Measurements from ENCODE around the gene GBGT1. TPM values are rescaled to one million over a fixed set of nuclear protein-coding genes. Genes with fewer than 3 reads are reported as not detected.

Gene GBGT1
- total and polyA plus RNA-seq, 3 donors from 2014 or later = 4.0 to 11.2 (median 5.6) TPM

DNA sequence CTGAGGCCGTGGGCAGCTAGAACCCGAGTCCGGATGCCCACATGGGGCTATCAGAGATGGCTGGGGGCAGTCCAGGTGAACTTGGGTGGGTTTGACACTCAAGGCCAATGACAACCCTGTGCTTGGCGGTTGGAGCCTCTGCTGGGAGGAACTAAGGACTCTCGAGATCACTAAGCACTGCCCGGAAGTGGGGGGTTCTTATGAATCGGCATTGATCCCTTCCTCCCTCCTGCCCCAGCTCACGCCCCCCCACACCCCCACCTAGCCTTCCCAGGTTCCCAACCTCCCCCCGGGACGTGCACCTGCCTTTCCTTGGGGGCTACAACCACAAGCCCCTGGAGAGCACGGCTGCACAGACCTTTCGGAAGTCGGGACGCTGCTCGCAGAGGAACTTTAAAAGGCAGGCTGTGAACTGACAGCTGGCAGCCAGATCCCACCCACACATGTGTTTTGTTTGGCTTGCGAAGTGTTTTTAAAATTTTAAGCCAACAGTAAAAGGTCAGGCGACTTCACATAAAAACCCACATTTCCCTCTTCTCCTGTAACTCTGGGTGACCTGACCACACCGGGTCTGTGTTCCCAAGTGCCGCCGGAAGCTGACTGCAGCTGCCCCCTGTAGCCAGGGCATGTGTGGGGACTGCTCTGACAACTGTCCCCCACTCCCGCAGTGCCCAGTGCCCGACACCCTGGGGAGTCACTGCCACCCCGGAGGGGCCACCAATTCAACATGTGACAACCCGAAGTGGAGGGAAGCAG lies 37.6 kb downstream of the GBGT1 start:
- peaks cover 24% of the 10 kb centered on the region for H3K4me1 ChIP-seq
- H3K27me3 ChIP-seq = no peaks in the 10 kb centered on the region
- H3K36me3 ChIP-seq (ENCODE audit: low read depth, missing control alignments) = no peaks in the 10 kb centered on the region
- no peak overlapping the region for H3K27ac ChIP-seq
- WGBS, 2 donors = 44 to 47% methylated on average over 14 to 24 of the region's 24 CpGs
- no peaks in the 10 kb centered on the region for H3K9me3 ChIP-seq
- intact Hi-C loops (cut with DNase I; ENCODE audit: low total_unique reads) = no loop called here
- TF ChIP-seq, protein P1, sequence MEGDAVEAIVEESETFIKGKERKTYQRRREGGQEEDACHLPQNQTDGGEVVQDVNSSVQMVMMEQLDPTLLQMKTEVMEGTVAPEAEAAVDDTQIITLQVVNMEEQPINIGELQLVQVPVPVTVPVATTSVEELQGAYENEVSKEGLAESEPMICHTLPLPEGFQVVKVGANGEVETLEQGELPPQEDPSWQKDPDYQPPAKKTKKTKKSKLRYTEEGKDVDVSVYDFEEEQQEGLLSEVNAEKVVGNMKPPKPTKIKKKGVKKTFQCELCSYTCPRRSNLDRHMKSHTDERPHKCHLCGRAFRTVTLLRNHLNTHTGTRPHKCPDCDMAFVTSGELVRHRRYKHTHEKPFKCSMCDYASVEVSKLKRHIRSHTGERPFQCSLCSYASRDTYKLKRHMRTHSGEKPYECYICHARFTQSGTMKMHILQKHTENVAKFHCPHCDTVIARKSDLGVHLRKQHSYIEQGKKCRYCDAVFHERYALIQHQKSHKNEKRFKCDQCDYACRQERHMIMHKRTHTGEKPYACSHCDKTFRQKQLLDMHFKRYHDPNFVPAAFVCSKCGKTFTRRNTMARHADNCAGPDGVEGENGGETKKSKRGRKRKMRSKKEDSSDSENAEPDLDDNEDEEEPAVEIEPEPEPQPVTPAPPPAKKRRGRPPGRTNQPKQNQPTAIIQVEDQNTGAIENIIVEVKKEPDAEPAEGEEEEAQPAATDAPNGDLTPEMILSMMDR (IDR thresholded peaks at IDR 0.05) = no peak
- TF ChIP-seq POLR2A (IDR thresholded peaks at IDR 0.05) = no peak
- H3K4me3 ChIP-seq = no peak overlapping the region
- DNase-seq = no peak

- H3K4me3 ChIP-seq = no peak overlapping the region
- no peak overlapping the region for H3K27ac ChIP-seq
- no peaks in the 10 kb centered on the region for H3K9me3 ChIP-seq
- peaks cover 28% of the 10 kb centered on the region for H3K4me1 ChIP-seq
- intact Hi-C loops (cut with DNase I; ENCODE audit: low total_unique reads) = no loop called here
- DNase-seq = no peak
- no peak for TF ChIP-seq POLR2A (IDR thresholded peaks at IDR 0.05)
- TF ChIP-seq, protein P1 (IDR thresholded peaks at IDR 0.05) = no peak
- WGBS, 2 donors = 91 to 98% methylated on average over 2 of the region's 2 CpGs
- no peaks in the 10 kb centered on the region for H3K36me3 ChIP-seq (ENCODE audit: low read depth, missing control alignments)
- no peaks in the 10 kb centered on the region for H3K27me3 ChIP-seq
Observed at GRCh38 chr9:133124907-133125275, 38.8 kb downstream of the GBGT1 start.

DNA sequence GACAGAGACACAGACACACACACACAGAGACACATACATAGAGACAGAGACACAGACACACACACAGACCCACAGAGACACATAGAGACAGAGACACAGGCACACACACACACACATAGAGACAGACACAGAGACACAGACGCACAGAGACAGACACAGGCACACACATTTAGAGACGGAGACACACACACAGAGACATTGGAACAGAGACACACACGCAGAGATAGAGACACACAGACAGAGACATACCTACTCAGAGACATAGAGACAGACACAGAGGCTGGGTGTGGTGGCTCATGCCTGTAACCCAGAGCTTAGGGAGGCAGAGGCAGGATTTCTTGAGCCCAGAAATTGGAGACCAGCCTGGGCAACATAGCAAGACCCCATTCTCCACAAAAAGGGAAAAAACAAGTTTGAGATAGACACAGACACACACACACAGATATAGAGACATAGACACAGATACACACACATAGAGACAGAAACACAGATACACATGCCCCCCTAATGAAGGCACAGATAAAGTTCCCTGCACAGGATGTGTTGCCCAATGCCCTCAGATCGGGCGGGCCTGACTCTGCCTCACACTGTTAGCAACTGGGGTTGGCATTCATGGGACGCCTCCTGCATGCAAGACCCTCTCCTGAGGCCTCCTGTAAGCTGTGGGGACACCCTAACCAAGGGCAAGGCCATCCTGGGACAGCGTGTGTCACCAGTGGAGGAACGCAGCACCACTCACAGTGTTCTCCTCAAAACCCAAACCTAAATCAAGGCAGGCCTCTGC lies 39.4 kb downstream of the GBGT1 start:
- H3K36me3 ChIP-seq (ENCODE audit: low read depth, missing control alignments) = no peaks in the 10 kb centered on the region
- no peaks in the 10 kb centered on the region for H3K9me3 ChIP-seq
- intact Hi-C loops (cut with DNase I; ENCODE audit: low total_unique reads) = no loop called here
- H3K27ac ChIP-seq = no peak overlapping the region
- 90 to 95% methylated on average over 8 of the region's 8 CpGs for WGBS, 2 donors
- no peak for DNase-seq
- H3K4me1 ChIP-seq = peaks cover 34% of the 10 kb centered on the region
- TF ChIP-seq, protein P1 (IDR thresholded peaks at IDR 0.05) = no peak
- TF ChIP-seq POLR2A (IDR thresholded peaks at IDR 0.05) = no peak
- H3K27me3 ChIP-seq = no peaks in the 10 kb centered on the region
- H3K4me3 ChIP-seq = no peak overlapping the region

- Histone ChIP-seq H3K27ac (peak overlapping the region; percentile 36 to 64), H3K9me3 (no peaks in the 10 kb centered on the region), H3K36me3 (ENCODE audit: low read depth, missing control alignments) (no peaks in the 10 kb centered on the region), H3K27me3 (no peaks in the 10 kb centered on the region), H3K4me1 (peaks cover 46% of the 10 kb centered on the region), H3K4me3 (no peak overlapping the region)
- WGBS, 2 donors = 42 to 51% methylated on average over 19 of the region's 19 CpGs
- no peak for TF ChIP-seq POLR2A (IDR thresholded peaks at IDR 0.05)
- TF ChIP-seq, protein P1 (IDR thresholded peaks at IDR 0.05) = no peak
- intact Hi-C loops (cut with DNase I; ENCODE audit: low total_unique reads) = no loop called here
- no peak for DNase-seq
Observed at GRCh38 chr9:133122935-133123611, 40.6 kb downstream of the GBGT1 start.
